GM19238 (cell line): ENCODE data around the gene INTS1.
"Not testable (repeated sequence)": the region's sequence is repeated elsewhere in the genome, so short reads cannot be mapped to it uniquely, and the experiment has no call there.

Experiments used
- DNase-seq: peaks from one replicate; pipeline ENCODE4 v3.0.0; 2011; ENCODE audit warnings: low spot score; ENCODE audit not compliant: insufficient read length

INTS1 gene

GRCh38 chr7:1447112-1447511 lies 57.1 kb downstream of the INTS1 start:
- DNase-seq: no peak

DNA sequence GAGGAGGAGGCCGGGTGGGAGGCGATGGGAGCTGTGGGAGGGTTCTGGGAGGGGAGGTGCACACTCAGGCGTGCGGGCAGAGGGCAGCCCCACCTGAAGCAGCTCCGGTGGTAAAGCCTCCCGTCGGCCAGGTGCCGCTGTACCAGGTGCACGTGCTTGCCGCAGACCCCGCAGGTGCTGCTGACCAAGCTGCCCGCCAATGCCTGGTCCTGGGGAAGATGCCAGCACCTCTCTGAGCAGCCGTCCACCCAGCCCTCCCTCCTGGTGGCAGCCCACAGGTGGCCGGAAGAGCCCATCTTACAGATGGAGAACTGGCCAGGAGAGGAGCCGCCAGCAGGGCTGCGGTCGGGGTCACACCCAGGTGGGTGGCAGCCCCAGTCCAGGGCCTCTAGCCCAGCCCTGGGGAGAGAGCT lies 57.6 kb downstream of the INTS1 start:
- no peak for DNase-seq

GRCh38 chr7:1446026-1446425 lies 58.2 kb downstream of the INTS1 start:
- not testable (repeated sequence) for DNase-seq

- DNase-seq: no peak
Observed at GRCh38 chr7:1445341-1445740, 58.8 kb downstream of the INTS1 start.

DNA sequence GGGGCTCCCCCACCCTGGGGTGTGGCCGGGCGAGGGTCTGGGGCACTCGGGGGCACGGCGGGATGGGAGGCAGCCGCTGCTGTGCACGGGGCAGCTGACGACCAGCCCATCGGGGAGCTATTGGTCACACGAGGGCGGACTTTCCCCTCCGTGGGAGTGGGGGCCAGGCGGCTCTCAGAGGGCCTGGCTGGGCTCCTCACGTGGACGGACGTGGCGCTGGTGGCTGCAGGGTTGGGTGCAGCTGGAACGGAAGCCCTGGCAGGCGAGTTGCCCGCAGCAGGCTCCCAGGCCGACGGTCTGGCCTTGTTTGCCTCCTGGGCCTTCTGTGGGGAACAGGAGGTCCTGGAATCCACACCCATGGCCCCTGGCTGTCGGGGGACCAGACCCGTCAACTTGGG lies 59.3 kb downstream of the INTS1 start:
- no peak for DNase-seq

- DNase-seq: no peak
Observed at GRCh38 chr7:1444214-1444924, 59.8 kb downstream of the INTS1 start.

GRCh38 chr7:1443587-1444200 lies 60.5 kb downstream of the INTS1 start:
- not testable (repeated sequence) for DNase-seq

DNA sequence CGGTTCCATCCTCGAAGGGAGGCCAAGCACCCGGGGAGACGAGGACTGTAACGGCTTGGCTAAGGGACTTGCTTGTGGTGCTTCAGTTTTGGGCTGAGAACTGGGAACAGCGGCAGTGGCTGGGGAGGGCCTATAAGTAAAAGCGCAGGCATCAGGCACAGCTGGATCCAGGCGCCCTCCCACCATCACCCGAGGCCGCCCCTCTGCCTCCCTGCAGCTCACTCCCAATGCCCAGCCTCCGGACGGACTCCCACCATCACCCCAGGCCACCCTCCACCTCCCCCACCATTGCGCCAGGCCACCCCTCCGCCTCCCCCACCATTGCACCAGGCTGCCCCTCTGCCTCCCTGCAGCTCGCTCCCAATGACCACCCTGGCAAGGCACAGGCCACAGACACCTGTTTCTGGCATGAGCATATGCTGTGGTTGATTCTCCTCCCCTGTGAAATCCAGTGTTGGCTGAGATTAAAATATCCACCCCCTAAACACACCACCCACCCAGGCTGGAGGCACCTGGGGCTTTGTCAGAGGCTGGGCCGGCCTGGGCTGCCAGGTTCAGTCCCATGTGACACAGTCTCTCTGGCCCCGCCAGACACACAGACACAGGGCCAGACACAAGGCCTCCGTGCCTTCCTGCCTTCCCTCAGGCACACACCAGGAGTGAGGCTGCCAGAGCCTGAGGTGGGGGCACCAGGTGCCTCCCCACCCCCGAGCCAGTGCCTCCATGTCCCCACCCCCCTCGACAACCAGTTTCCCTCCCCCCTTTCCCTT lies 61.6 kb downstream of the INTS1 start:
- no peak for DNase-seq

DNA sequence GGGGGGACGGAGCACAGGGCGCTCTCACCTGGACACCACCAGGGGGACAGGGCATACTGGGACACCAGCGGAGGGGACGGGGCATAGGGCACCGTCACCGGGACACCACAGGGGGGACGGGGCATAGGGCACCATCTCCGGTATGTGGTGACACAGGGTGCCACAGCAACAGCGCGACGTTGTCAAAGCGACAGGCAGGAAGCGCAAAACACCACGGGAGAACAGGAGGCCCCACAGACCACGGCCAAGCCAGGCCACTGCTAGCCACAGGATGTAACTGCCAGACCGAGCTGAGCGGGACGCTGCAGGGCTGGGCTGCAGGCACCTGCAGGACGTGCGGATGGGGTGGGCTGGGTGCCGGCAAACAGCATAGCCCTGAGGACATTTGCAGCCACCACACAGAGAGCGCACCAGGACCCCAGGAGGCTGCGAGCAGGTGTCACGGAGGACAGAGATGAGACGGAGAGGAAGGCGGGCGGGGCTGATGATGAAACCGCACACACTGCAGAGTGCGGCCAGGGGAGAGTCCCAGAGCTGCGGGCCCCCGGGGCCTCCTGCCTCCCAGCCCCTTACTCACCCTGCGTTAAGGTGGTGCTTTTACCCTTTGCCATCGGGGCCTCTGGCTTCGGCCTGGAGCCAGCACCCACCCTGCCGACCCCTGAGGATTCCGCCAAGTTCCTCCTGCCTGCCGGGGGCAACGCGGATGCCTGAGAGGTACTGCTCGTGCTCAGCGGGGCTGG lies 62.4 kb downstream of the INTS1 start:
- no peak for DNase-seq

GRCh38 chr7:1440620-1441019 lies 63.6 kb downstream of the INTS1 start:
- no peak for DNase-seq

DNA sequence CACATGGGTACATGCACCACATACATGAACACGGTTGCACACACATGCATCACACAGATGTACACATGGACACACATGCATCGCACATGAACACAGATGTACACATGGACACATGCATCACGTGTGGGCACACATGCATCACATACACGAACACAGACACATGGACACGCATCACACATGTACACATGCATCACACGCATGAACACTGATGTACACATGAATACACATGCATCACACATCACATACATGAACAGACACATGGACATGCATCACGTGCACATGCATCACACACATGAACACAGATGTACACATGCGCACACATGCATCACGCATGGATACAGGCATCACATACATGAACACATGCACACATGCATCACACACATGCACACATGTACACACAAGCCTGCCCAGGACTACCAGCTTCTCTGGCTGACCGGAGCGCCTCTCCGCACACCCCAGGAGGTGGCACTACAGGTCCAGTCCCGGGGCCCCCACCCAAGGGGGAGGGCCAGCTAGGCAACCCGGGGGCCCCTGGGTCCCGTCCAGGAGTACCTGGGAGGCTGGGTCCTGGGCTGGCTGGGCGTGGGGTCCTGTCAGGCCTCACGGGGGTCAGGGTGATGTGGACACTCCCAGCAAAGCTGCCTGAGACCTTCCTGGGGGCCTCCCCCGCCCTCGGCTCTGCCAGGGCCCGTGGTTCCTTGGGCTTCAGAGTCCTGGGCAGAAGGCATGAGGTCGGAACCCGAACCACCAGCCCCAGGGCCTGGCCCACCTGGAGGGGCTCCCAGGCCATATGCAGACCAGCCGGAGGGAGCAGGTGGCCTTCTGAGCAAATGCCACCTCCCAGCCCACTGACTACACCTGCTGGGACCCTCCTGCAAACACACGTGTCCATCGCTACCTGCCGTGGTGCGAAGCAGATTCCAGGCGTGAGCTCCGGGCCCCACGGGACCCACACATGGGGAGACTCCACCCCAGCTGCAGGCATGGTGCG lies 64.5 kb downstream of the INTS1 start:
- no peak for DNase-seq

DNA sequence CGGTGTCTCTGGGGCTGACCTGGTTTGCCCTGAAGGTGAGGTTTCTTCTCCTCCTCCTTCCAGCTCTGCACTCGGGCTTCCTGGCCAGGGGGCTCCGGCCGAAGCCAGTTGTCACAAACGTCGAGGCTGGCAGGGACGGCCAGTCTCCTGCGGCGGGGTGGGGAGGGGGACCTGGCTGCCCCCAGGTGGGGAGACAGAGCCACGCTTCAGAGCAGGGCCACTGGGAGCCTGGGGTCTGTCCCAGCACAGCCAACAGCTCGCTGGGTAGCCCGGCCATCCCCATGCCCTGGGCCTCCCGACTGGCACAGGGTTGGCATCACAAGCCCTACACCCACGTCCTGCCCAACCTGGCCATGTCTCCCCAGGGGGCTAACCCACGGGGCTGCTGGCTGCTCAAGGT lies 65.4 kb downstream of the INTS1 start:
- DNase-seq: no peak

- no peak for DNase-seq
Observed at GRCh38 chr7:1438208-1438607, 66.0 kb downstream of the INTS1 start.

GRCh38 chr7:1437155-1437880 lies 66.9 kb downstream of the INTS1 start:
- DNase-seq: no peak

DNA sequence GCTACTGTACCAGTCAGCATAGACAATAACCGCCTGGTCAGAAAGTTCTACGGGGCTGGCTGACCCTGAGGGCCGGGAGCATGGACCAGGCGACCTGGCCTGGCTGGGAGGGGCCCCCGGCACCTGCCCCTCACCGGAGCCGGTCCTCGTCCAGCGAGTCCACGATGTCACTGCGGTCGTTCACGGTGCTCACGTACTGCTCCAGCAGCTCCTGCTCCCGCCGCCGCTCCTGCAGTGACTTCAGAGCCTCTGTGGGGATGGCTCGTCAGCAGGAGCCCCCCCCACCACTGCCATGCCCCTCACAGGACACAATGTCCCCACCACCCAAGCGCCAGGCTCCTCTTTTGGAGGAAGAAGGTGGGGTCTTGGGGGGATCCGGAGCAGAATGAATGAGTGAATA lies 67.6 kb downstream of the INTS1 start:
- DNase-seq: no peak

GRCh38 chr7:1434891-1435670 lies 69.1 kb downstream of the INTS1 start:
- DNase-seq: no peak

DNA sequence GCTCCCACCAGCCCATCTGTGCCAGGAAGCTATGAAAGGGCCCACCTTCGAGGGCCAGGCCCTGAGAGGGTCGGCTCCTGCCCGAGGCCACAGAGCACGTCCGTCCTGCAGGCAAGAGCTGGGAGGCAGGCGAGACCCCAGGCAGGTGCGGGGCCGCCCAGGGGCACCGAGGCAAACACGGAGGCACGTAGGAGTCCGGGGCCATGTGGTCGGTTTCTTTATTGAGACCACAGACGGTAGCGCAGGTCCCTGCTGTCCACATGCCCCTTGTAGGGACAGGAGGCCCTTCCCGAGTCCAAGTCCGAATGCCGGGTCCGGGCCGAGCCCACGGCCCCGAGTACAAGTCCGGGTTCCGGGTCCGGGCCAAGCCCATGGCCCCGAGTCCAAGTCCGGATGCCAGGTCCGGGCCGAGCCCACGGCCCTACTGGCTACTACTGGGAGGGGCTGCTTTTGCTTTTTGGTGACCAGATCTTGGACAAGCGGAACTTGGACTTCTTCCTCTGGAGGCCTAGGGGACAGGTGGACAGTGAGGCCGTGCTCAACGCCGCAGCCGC lies 69.9 kb downstream of the INTS1 start:
- no peak for DNase-seq

GRCh38 chr7:1433128-1433920 lies 70.9 kb downstream of the INTS1 start:
- no peak for DNase-seq
